AG09319 (cell line): ENCODE results near the gene LDLR.
A peak's percentile ranks its signal among the peaks of the same experiment; 100 is the strongest.
"Not testable (repeated sequence)": the region's sequence is repeated elsewhere in the genome, so short reads cannot be mapped to it uniquely, and the experiment has no call there.

Experiments
- DNase-seq: peaks from one replicate; pipeline ENCODE4 v3.0.0-alpha.2; 2010; ENCODE audit warnings: low read depth; ENCODE audit errors: extremely low read depth
- CTCF ChIP-seq: IDR thresholded peaks from 2 replicates; pipeline ENCODE4 v1.5.1; 2011; ENCODE audit warnings: low read depth, mild to moderate bottlenecking, inconsistent platforms, low read length, moderate library complexity

The LDLR gene

GRCh38 chr19:11090997-11091702 lies 1.9 kb downstream of the LDLR start:
- TF ChIP-seq CTCF, result no peak
- DNase-seq, result no peak

- DNase-seq, result peak; percentile 46
- TF ChIP-seq CTCF, result no peak
Observed at GRCh38 chr19:11091703-11092153, 2.5 kb downstream of the LDLR start.

- no peak for TF ChIP-seq CTCF
- DNase-seq, result no peak
Observed at GRCh38 chr19:11092181-11092538, 2.9 kb downstream of the LDLR start.

- no peak for DNase-seq
- no peak for TF ChIP-seq CTCF
Observed at GRCh38 chr19:11093689-11094238, 4.5 kb downstream of the LDLR start.

GRCh38 chr19:11094520-11094894 lies 5.2 kb downstream of the LDLR start:
- no peak for DNase-seq
- TF ChIP-seq CTCF, result no peak

GRCh38 chr19:11096210-11096841 lies 7.1 kb downstream of the LDLR start:
- DNase-seq, result peak; percentile 87
- TF ChIP-seq CTCF, result no peak

- not testable (repeated sequence) for DNase-seq
Observed at GRCh38 chr19:11097367-11097766, 8.1 kb downstream of the LDLR start.

GRCh38 chr19:11098327-11098726 lies 9.1 kb downstream of the LDLR start:
- no peak for DNase-seq
- no peak for TF ChIP-seq CTCF
